Islet precursor cell (in vitro differentiated cells): ENCODE results near the gene CACUL1.

Experiments used
- DNase-seq: peaks from one replicate; pipeline ENCODE4 v3.0.0-alpha.2; 2018

Gene CACUL1

GRCh38 chr10:118732245-118733165 lies 22.3 kb downstream of the CACUL1 start:
- no peak for DNase-seq

GRCh38 chr10:118730756-118731456 lies 23.9 kb downstream of the CACUL1 start:
- no peak for DNase-seq

GRCh38 chr10:118729641-118730258 lies 25.0 kb downstream of the CACUL1 start:
- DNase-seq: no peak

- no peak for DNase-seq
Measured at GRCh38 chr10:118729200-118729599, 25.6 kb downstream of the CACUL1 start.

- no peak for DNase-seq
Measured at GRCh38 chr10:118725886-118726500, 28.8 kb downstream of the CACUL1 start.

GRCh38 chr10:118723466-118723865 lies 31.3 kb downstream of the CACUL1 start:
- DNase-seq: no peak

GRCh38 chr10:118721539-118721876 lies 33.3 kb downstream of the CACUL1 start:
- no peak for DNase-seq

GRCh38 chr10:118720685-118721538 lies 33.9 kb downstream of the CACUL1 start:
- no peak for DNase-seq

- DNase-seq: no peak
Measured at GRCh38 chr10:118714366-118714765, 40.4 kb downstream of the CACUL1 start.

- DNase-seq: no peak
Measured at GRCh38 chr10:118712930-118713634, 41.7 kb downstream of the CACUL1 start.

GRCh38 chr10:118712080-118712479 lies 42.7 kb downstream of the CACUL1 start:
- DNase-seq: no peak

- DNase-seq: peak; percentile 62
Measured at GRCh38 chr10:118710487-118710886, 44.3 kb downstream of the CACUL1 start.

GRCh38 chr10:118708571-118708970 lies 46.2 kb downstream of the CACUL1 start:
- DNase-seq: no peak

- DNase-seq: no peak
Measured at GRCh38 chr10:118704711-118705110, 50.1 kb downstream of the CACUL1 start.

GRCh38 chr10:118701529-118702323 lies 53.0 kb downstream of the CACUL1 start:
- peak; percentile 57 for DNase-seq

- peak; percentile 86 for DNase-seq
Measured at GRCh38 chr10:118698421-118698820, 56.3 kb downstream of the CACUL1 start.

- DNase-seq: no peak
Measured at GRCh38 chr10:118694848-118695247, 59.9 kb downstream of the CACUL1 start.

- DNase-seq: no peak
Measured at GRCh38 chr10:118692872-118693271, 61.9 kb downstream of the CACUL1 start.

- no peak for DNase-seq
Measured at GRCh38 chr10:118689070-118689858, 65.5 kb downstream of the CACUL1 start.

- DNase-seq: no peak
Measured at GRCh38 chr10:118687472-118687871, 67.3 kb downstream of the CACUL1 start.
